Kidney (tissue), 22 donors: ENCODE data around the gene TRUB2. TPM values are rescaled to one million over a fixed set of nuclear protein-coding genes. Genes with fewer than 3 reads are reported as not detected.

Source experiments
- DNase-seq, 5 donors: peaks; one replicate each; pipeline ENCODE4 v3.0.0-alpha.2; 2013 to 2020
- FAIRE-seq: peaks from 2 replicates; lab custom pipeline; 2012; peaks lifted over from hg19 to GRCh38; lab: Jason Lieb, UNC
- H3K27ac ChIP-seq, 2 donors: one replicate each; pipeline ENCODE4 v1.7.0; 2013; ENCODE audit warnings: low read depth in 2 of 2, low read length in 2 of 2, inconsistent platforms in 1 of 2
- H3K27me3 ChIP-seq: one replicate; pipeline ENCODE4 v1.7.1; 2013; ENCODE audit warnings: low read length, inconsistent platforms; ENCODE audit not compliant: control insufficient read depth, insufficient read depth
- H3K36me3 ChIP-seq, 3 donors: one replicate each; pipeline versions ENCODE4 v1.7.0 to v1.7.1; 2013; ENCODE audit warnings: low read length in 3 of 3, control low read depth in 1 of 3, inconsistent platforms in 1 of 3; ENCODE audit not compliant: insufficient read depth in 3 of 3, control insufficient read depth in 2 of 3
- H3K4me1 ChIP-seq, 3 donors: one replicate each; pipeline versions ENCODE4 v1.7.0 to v1.7.1; 2013; ENCODE audit warnings: low read length in 3 of 3, inconsistent platforms in 1 of 3, low read depth in 1 of 3; ENCODE audit not compliant: control insufficient read depth in 2 of 3, insufficient read depth in 2 of 3
- H3K4me3 ChIP-seq, 3 donors: one replicate each; pipeline versions ENCODE4 v1.7.0 to v1.8.1; 2013; ENCODE audit warnings: low read length in 3 of 3, control low read depth in 1 of 3, inconsistent platforms in 1 of 3
- H3K9ac ChIP-seq, 3 donors: one replicate each; pipeline versions ENCODE4 v1.7.0 to v1.7.1; 2013; ENCODE audit warnings: low read length in 3 of 3, control low read depth in 1 of 3, inconsistent platforms in 1 of 3
- H3K9me3 ChIP-seq, 3 donors: one replicate each; pipeline versions ENCODE4 v1.7.0 to v1.7.1; 2013; ENCODE audit warnings: low read length in 3 of 3, control low read depth in 1 of 3, inconsistent platforms in 1 of 3; ENCODE audit not compliant: control insufficient read depth in 2 of 3, insufficient read depth in 1 of 3
- intact Hi-C: fragments of 100-400 bp; cut with DNase I; formaldehyde crosslinking; loops from one replicate; pipeline ENCODE4 v1.11.1; 2022
- long read RNA-seq, 10 donors: library from polyadenylated mRNA in 1 of 10; unstranded in 1 of 10; transcript quantifications; one replicate each; pipeline ENCODE4 v2.0.0 and lab custom pipeline, GENCODE V29; 2021 to 2026
- polyA plus RNA-seq: library from polyadenylated mRNA; stranded (reverse); fragments of 350-450 nt; fragmentation: Illumina TruSeq; extraction: RNeasy Lipid Tissue Mini Kit (QIAGEN cat#74804); gene quantifications from one replicate; pipeline ENCODE4 v1.2.3, GENCODE V29; 2014; ENCODE audit warnings: low read depth, low replicate concordance; ENCODE audit not compliant: insufficient read depth
- total RNA-seq: library from RNA; stranded (reverse); fragmentation: NEBNext Ultra II Directional; extraction: Animal tissue kit (Norgen Biotek cat#: 25700); gene quantifications from one replicate; pipeline ENCODE4 v1.2.1, GENCODE V29; 2021
- TF ChIP-seq, protein P1 (sequence below): IDR thresholded peaks from 3 replicates; pipeline ENCODE4 v1.5.1; 2012; ENCODE audit warnings: mild to moderate bottlenecking, moderate library complexity, borderline replicate concordance; ENCODE audit not compliant: insufficient read depth; ENCODE audit errors: extremely low read depth
- donor health status: control.
- donor health status: control.
- donor health status: control.
- donor health status: control.
- donor health status: control.
- donor health status: DM: yes; HTN: yes; CAD: no.
- donor health status: Normal renal cell carcinoma (clear cell type).

The TRUB2 gene, protein sequence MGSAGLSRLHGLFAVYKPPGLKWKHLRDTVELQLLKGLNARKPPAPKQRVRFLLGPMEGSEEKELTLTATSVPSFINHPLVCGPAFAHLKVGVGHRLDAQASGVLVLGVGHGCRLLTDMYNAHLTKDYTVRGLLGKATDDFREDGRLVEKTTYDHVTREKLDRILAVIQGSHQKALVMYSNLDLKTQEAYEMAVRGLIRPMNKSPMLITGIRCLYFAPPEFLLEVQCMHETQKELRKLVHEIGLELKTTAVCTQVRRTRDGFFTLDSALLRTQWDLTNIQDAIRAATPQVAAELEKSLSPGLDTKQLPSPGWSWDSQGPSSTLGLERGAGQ
- 22.4 TPM for total RNA-seq
- 40.8 TPM for polyA plus RNA-seq
- long read RNA-seq, donor 1, full-length matches to known transcripts = 13 of 13 reads
- long read RNA-seq, donor 1, partial matches to known transcripts = 0 of 13 reads
- long read RNA-seq, donor 1, other reads (novel, unspliced or antisense) = 0 of 13 reads
- long read RNA-seq, donor 2, full-length matches to known transcripts = 13 of 121 reads
- long read RNA-seq, donor 2, partial matches to known transcripts = 108 of 121 reads
- long read RNA-seq, donor 2, other reads (novel, unspliced or antisense) = 0 of 121 reads
- long read RNA-seq, donor 3, full-length matches to known transcripts = 15 of 15 reads
- long read RNA-seq, donor 3, partial matches to known transcripts = 0 of 15 reads
- long read RNA-seq, donor 3, other reads (novel, unspliced or antisense) = 0 of 15 reads
- long read RNA-seq, donor 4, full-length matches to known transcripts = 10 of 10 reads
- long read RNA-seq, donor 4, partial matches to known transcripts = 0 of 10 reads
- long read RNA-seq, donor 4, other reads (novel, unspliced or antisense) = 0 of 10 reads
- long read RNA-seq, donor 5, partial matches to known transcripts = 8 of 8 reads
- long read RNA-seq, donor 5, other reads (novel, unspliced or antisense) = 0 of 8 reads
- long read RNA-seq, donor 6, full-length matches to known transcripts = 6 of 6 reads
- long read RNA-seq, donor 6, partial matches to known transcripts = 0 of 6 reads
- long read RNA-seq, donor 6, other reads (novel, unspliced or antisense) = 0 of 6 reads
- long read RNA-seq, donor 7, full-length matches to known transcripts = 39 of 55 reads
- long read RNA-seq, donor 7, partial matches to known transcripts = 3 of 55 reads
- long read RNA-seq, donor 7, other reads (novel, unspliced or antisense) = 13 of 55 reads
- long read RNA-seq, donor 8, full-length matches to known transcripts = 10 of 223 reads
- long read RNA-seq, donor 8, partial matches to known transcripts = 213 of 223 reads
- long read RNA-seq, donor 8, other reads (novel, unspliced or antisense) = 0 of 223 reads
- long read RNA-seq, donor 9, full-length matches to known transcripts = 5 of 5 reads
- long read RNA-seq, donor 9, partial matches to known transcripts = 0 of 5 reads
- long read RNA-seq, donor 9, other reads (novel, unspliced or antisense) = 0 of 5 reads
- long read RNA-seq, donor 10, full-length matches to known transcripts = 9 of 9 reads
- long read RNA-seq, donor 10, partial matches to known transcripts = 0 of 9 reads
- long read RNA-seq, donor 10, other reads (novel, unspliced or antisense) = 0 of 9 reads

DNA sequence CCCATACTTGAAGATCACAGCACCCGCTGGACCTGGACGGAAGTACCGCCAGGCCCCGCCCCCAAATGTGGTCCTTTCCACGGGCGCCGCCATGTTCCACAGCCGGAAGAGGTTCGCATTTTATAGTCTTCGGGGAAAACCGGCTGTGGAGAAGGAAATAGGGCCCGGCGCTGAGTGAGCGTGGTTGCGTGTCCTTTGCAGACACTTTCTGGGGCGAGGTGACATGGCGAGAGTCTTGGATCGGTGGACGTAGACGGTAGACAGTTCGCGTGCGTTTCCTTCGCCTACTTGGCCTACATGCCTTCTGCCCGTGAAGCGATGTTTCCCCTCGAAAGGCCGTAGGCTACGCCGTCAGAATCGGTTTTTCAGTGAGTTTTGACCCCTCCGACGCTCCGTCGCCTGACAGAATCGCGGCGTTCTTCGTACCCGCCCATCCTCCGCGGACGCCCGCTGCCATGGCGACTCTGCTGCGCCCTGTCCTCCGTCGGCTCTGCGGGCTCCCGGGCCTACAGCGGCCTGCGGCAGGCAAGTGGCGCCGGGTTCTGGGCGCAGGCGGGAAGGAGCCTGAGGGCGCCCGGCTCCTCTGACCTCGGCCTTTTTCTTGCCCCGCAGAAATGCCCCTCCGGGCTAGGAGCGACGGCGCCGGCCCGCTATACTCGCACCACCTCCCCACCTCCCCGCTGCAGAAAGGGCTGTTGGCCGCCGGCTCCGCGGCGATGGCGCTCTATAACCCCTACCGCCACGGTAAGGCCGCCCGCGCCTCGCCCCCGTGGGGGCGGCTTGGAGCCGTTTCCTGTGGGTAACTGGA, at the start of gene TRUB2, which contains the start of gene COQ4:
TRUB2 (minus strand) TSS at position 44 of the 808 bp plus-strand sequence; CDS start at position 5, 39 bp downstream.
COQ4 (plus strand) TSS at position 436 of the 808 bp plus-strand sequence; CDS start at position 456, 20 bp downstream.
- Histone ChIP-seq H3K36me3 (peaks cover 6 to 19% (median 15%) of the 10 kb centered on the region in 3 donors), H3K27ac (peak within 1 kb of the TSS; percentile 96 to 97), H3K9me3 (no peaks in the 10 kb centered on the region), H3K27me3 (no peaks in the 10 kb centered on the region), H3K4me3 (peak within 1 kb of the TSS; percentile 89 to 100 (median 100)), H3K9ac (peak within 1 kb of the TSS; percentile 93 to 100 (median 94)), H3K4me1 (peaks cover 0 to 18% (median 11%) of the 10 kb centered on the region in 3 donors)
- TF ChIP-seq, protein P1, sequence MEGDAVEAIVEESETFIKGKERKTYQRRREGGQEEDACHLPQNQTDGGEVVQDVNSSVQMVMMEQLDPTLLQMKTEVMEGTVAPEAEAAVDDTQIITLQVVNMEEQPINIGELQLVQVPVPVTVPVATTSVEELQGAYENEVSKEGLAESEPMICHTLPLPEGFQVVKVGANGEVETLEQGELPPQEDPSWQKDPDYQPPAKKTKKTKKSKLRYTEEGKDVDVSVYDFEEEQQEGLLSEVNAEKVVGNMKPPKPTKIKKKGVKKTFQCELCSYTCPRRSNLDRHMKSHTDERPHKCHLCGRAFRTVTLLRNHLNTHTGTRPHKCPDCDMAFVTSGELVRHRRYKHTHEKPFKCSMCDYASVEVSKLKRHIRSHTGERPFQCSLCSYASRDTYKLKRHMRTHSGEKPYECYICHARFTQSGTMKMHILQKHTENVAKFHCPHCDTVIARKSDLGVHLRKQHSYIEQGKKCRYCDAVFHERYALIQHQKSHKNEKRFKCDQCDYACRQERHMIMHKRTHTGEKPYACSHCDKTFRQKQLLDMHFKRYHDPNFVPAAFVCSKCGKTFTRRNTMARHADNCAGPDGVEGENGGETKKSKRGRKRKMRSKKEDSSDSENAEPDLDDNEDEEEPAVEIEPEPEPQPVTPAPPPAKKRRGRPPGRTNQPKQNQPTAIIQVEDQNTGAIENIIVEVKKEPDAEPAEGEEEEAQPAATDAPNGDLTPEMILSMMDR = peak; percentile 8
- DNase-seq (peak; percentile 95 to 99 (median 97)), FAIRE-seq (no peak)
- intact Hi-C loops = no loop called here

DNA sequence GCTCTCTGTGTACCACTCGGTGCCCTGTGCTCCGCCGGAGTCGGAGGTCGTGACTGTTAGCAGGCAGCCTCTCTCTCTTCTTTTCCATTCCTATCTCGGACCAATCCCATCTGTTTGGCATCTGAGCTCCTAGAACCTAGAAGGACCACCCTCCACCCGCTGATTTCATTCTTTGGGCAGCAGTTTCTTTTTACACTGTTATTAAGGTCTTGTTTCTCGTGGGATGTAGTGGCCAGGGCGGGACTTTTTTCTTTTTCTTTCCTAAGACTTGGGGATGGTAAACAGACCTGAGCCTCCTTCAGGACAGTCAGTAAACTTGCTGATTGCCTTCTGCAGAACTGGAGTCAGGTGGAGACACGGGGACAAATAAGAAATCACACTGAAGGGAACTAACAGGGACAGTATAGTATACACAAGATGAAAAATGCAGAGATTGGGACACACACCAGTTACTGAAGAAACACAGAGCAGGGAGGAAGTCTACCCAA, 49.4 kb upstream of the TRUB2 start:
- H3K9ac ChIP-seq = peak overlapping the region; percentile 89 to 98 (median 92)
- H3K9me3 ChIP-seq = no peaks in the 10 kb centered on the region
- TF ChIP-seq, protein P1 = no peak
- peak overlapping the region; percentile 47 to 87 for H3K27ac ChIP-seq
- no peaks in the 10 kb centered on the region for H3K27me3 ChIP-seq
- DNase-seq = no peak
- FAIRE-seq = no peak
- no peaks in the 10 kb centered on the region for H3K36me3 ChIP-seq
- H3K4me3 ChIP-seq = peak overlapping the region; percentile 97 to 100 (median 99)
- H3K4me1 ChIP-seq = peaks cover 0 to 12% (median 9%) of the 10 kb centered on the region in 3 donors
- intact Hi-C loops = no loop called here
